ENCODE results near the gene DOCK11.

Gene DOCK11

GRCh38 chrX:118499295-118499694 is 3.7 kb downstream of the DOCK11 start:
- no peak for DNase-seq (ENCODE audit: low read depth in 3 of 3, low spot score in 1 of 3)

GRCh38 chrX:118502161-118502789 is 6.7 kb downstream of the DOCK11 start:
- DNase-seq (ENCODE audit: low read depth in 3 of 3, low spot score in 1 of 3) = no peak

GRCh38 chrX:118503260-118504041 is 7.8 kb downstream of the DOCK11 start:
- no peak for DNase-seq (ENCODE audit: low read depth in 3 of 3, low spot score in 1 of 3)

GRCh38 chrX:118504581-118504980 is 9.0 kb downstream of the DOCK11 start:
- no peak for DNase-seq (ENCODE audit: low read depth in 3 of 3, low spot score in 1 of 3)

GRCh38 chrX:118506805-118507480 is 11.3 kb downstream of the DOCK11 start:
- no peak for DNase-seq (ENCODE audit: low read depth in 3 of 3, low spot score in 1 of 3)

- no peak for DNase-seq (ENCODE audit: low read depth in 3 of 3, low spot score in 1 of 3)
These were observed 12.2 kb downstream of the DOCK11 start for GRCh38 chrX:118507766-118508165.

- no peak for DNase-seq (ENCODE audit: low read depth in 3 of 3, low spot score in 1 of 3)
These were observed 12.6 kb downstream of the DOCK11 start for GRCh38 chrX:118508221-118508620.

GRCh38 chrX:118508635-118509034 is 13.0 kb downstream of the DOCK11 start:
- no peak for DNase-seq (ENCODE audit: low read depth in 3 of 3, low spot score in 1 of 3)

- no peak for DNase-seq (ENCODE audit: low read depth in 3 of 3, low spot score in 1 of 3)
These were observed 14.5 kb downstream of the DOCK11 start for GRCh38 chrX:118510111-118510510.

- no peak for DNase-seq (ENCODE audit: low read depth in 3 of 3, low spot score in 1 of 3)
These were observed 17.7 kb downstream of the DOCK11 start for GRCh38 chrX:118513120-118513898.

GRCh38 chrX:118519411-118520215 is 24.0 kb downstream of the DOCK11 start:
- DNase-seq (ENCODE audit: low read depth in 3 of 3, low spot score in 1 of 3) = no peak

GRCh38 chrX:118520216-118521206 is 24.9 kb downstream of the DOCK11 start:
- DNase-seq (ENCODE audit: low read depth in 3 of 3, low spot score in 1 of 3) = no peak

- no peak for DNase-seq (ENCODE audit: low read depth in 3 of 3, low spot score in 1 of 3)
These were observed 25.8 kb downstream of the DOCK11 start for GRCh38 chrX:118521435-118521834.

GRCh38 chrX:118522230-118522926 is 26.8 kb downstream of the DOCK11 start:
- DNase-seq (ENCODE audit: low read depth in 3 of 3, low spot score in 1 of 3) = no peak

- DNase-seq (ENCODE audit: low read depth in 3 of 3, low spot score in 1 of 3) = no peak
These were observed 28.3 kb downstream of the DOCK11 start for GRCh38 chrX:118523920-118524319.

- no peak for DNase-seq (ENCODE audit: low read depth in 3 of 3, low spot score in 1 of 3)
These were observed 28.7 kb downstream of the DOCK11 start for GRCh38 chrX:118524344-118524743.

GRCh38 chrX:118525174-118525730 is 29.6 kb downstream of the DOCK11 start:
- DNase-seq (ENCODE audit: low read depth in 3 of 3, low spot score in 1 of 3) = no peak

- DNase-seq (ENCODE audit: low read depth in 3 of 3, low spot score in 1 of 3) = no peak
These were observed 30.5 kb downstream of the DOCK11 start for GRCh38 chrX:118526149-118526548.
